Subcutaneous adipose tissue (tissue), 4 donors: ENCODE measurements around the gene GALNT9. TPM values are rescaled to one million over a fixed set of nuclear protein-coding genes. Genes with fewer than 3 reads are reported as not detected.

Source experiments
- total RNA-seq, 4 donors: library from RNA; depleted of rRNA; stranded (reverse); fragments of >200 nt; gene quantifications; one replicate each; pipeline ENCODE4 v1.1.0, GENCODE V29; 2016
- TF ChIP-seq, protein P1 (sequence below): fragments of 450-650 bp; IDR thresholded peaks from one replicate; pipeline ENCODE4 v1.5.1; 2016; ENCODE audit warnings: low read depth, mild to moderate bottlenecking, control low read depth, antibody characterized with exemption, moderate library complexity

The GALNT9 gene
- total RNA-seq, 4 donors from 2014 or later: not detected

DNA sequence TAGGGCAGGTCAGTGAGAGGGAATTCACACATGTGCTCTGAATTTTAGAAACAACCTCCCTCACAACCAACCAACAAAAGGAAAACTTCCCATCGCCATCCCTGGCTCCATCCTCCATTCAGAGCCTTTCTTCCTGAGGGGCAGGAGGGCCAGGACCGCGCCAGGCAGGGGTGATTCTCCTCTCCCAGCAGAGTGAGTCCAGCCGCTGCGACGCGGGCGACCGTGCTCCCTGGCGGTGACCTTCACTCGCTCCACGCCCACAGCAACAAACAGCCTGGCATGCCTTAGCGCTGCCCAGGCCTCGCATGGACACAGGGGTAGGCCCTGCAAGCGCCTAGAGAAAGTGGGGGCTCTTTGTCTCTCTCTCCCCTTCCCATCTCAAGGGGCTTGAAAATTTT lies 3.7 kb downstream of the GALNT9 start:
- TF ChIP-seq, protein P1, sequence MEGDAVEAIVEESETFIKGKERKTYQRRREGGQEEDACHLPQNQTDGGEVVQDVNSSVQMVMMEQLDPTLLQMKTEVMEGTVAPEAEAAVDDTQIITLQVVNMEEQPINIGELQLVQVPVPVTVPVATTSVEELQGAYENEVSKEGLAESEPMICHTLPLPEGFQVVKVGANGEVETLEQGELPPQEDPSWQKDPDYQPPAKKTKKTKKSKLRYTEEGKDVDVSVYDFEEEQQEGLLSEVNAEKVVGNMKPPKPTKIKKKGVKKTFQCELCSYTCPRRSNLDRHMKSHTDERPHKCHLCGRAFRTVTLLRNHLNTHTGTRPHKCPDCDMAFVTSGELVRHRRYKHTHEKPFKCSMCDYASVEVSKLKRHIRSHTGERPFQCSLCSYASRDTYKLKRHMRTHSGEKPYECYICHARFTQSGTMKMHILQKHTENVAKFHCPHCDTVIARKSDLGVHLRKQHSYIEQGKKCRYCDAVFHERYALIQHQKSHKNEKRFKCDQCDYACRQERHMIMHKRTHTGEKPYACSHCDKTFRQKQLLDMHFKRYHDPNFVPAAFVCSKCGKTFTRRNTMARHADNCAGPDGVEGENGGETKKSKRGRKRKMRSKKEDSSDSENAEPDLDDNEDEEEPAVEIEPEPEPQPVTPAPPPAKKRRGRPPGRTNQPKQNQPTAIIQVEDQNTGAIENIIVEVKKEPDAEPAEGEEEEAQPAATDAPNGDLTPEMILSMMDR: no peak

DNA sequence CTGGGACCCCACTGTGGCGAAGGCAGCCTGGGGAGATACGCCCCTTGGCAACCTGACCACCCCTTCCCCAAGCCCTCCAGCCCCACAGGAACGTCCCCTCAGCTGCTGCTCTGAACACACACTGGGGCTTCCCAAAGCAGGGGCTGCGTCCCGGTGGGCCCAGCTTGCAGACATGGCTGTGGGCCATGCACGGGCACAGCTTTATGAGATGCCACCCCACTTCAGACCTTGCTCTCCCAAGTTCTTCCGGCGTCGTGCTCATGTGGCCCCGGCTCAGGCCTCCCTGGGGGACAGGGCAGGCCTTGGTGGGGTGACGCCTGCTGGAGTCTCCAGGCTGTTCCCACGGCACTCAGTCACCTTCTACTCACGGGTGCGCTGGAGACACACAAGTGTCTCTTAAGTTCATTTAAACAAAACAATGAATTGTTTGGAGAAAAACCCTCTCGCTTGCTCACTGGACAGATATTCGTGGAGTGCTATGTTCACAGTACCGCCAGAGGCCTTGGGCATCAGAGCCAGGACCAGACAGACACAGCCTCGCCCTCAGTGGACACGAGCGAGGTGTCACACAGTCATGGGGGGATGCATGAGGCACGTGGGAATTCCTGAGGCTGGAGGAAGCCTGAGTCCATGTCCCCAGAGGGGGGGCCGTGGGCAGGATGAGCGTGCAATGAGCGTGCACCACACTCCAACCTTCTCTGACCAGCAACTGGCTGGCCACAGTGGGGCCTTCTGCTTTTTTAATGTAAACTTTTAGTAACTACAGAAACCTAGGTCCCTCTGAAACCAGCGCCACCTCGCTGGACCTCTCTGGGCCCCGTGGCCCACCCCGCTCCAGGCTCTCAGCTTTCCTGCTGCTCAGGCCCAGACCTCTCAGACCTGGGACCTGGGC lies 4.3 kb downstream of the GALNT9 start:
- TF ChIP-seq, protein P1: no peak

DNA sequence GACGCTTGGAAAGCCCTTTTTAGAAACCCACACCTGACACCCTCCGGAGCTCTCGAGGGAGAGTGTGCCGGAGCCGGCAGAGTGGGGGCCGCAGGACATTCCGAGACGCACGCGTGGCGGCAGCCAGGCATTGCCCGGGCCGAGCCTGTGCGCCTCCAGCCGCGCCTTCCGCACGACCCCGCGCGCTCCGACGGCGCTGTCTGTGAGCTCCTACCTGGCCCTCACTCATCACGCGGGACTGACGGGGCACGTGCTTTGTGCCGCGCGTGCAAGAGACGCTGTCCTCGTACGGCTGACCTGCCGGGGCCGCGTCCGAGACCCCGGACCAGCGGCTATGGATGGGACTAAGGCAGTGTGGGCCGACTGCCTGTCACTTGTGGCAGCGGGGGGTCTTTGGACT lies 5.2 kb downstream of the GALNT9 start:
- TF ChIP-seq, protein P1: no peak

DNA sequence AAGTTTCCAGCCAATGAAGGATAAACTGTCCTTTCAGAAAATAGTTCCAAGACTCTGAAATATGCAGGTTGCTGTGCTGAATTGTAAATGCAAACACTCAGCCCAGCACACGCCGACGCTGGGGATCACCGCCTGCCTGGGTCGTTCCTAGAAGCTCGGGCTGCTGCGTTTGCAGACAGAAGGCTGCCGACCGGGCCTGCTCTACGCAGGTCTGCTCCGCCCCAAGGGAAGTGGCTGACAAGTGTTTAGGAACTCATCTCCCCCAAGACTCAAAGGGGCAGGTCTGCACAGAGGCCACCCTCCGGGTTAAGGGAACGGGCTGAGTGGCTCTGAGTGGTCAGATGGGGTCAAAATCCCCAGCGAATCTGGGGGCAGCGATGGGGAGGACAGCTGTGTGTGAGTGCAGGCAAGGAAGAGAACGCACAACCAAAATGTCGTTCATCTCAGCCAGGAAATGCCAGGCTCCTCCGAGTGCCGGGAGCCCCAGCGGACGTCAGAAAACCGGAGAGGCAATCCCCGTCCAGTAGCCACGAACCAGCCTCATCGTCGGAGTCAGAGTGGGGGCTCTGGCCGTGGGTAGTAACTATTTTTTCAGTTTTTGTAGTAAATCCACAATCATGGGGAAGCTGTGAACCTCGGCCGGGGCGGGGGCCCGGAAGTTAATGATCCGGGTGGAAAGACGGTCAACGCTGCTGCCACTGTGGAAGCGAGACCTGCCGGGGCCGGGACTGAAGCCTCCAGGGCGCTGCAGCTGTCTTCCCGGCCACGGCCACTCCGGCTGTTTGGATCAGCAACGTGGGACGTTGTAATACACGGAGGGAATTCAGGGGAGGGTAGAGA lies 6.0 kb downstream of the GALNT9 start:
- TF ChIP-seq, protein P1: no peak

DNA sequence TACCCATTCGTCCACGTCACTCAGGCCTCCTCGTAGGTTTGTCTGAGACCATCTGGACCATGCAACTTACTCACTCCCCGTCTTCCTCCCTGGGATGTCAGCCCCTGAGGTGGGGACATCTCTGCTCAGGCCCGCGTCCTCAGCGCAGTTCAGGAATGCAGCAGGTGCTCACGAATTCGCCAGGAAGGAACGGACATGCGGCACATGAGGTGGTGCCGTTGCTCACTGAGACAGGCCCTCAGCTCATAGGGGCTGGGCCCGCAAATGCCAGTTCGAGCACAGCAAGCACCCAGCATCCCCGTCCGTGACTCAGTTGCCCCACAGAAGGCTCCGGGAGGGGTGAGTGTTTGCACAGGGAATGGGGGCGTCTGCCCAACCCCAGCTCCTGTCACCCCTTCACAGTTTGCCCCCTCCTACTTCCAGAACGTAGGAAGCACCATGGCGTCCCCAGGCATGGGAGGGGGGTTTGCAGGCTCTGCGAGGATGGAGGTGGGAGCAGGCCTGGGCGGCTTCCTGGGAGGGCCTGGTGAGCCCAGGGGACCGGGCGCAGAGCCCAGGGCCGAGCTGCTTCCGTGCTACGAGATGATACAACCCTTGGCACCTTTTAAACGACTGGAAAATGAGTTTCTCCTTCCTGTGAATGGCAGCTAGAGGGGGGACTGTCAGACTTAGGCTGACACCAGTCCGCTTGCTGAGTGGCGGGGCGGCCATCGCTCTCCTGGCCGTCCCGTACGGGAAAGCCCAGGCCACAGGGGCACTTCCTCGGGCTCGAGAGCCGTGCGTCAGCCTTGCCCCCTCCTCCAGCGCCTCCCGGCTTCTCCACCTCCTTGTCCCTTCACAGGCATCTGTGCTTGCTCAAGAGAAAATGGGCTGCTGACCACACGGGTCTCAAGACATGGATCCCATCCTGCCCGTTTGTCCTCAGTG lies 6.9 kb downstream of the GALNT9 start:
- TF ChIP-seq, protein P1: no peak

DNA sequence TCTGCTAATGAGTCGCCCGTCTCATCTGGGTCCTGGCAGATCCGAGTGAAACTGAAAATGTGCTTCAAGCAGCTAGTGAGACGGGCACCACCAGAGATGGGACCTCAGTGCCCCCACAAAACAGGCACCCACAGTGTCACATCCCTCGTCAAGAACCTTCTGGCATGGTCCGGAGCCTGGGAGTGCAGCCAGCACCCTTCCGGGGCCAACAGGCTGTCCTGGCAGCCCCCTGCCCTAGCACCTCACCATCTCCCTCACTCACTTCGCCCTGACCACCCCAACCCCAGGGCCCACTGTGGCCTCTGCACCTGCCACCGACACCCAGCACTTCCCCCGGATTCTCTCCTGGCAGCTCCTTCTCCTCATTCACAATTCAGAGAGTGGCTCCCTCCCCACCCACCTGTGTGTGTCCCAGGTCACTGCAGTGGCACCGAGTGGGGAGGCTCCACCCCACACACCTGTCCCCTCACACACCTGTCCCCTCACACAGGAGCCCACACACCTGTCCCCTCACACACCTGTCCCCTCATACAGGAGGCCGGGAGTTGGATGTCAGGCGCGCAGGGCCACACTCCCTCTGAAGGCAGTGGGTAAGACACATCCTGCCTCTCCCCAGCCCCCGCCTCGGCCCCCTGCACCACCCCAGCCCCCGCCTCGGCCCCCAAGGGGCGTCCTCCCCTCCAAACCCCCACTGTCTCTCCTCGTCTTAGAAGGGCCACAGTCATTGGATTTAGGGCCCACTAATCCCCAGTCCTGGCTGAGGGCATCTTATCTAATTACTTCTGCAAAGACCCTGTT lies 7.9 kb downstream of the GALNT9 start:
- TF ChIP-seq, protein P1: no peak
